Prostate gland (tissue), 2 donors: ENCODE measurements around the gene RPL39L.
"Not testable (repeated sequence)": the region's sequence is repeated elsewhere in the genome, so short reads cannot be mapped to it uniquely, and the experiment has no call there.

Experiments used
- CTCF ChIP-seq, 4 experiments: fragments of 200-600 bp in 2 of 4; fragments of 450-650 bp in 2 of 4; sonication (generic) in 2 of 4; IDR thresholded peaks; 1 replicate in 3 of 4; 2 replicates in 1 of 4; pipeline ENCODE4 v1.5.1; 2016 to 2019; ENCODE audit warnings: antibody characterized with exemption in 4 of 4, mild to moderate bottlenecking in 2 of 4, moderate library complexity in 2 of 4
- POLR2A ChIP-seq: fragments of 450-650 bp; IDR thresholded peaks from one replicate; pipeline ENCODE4 v1.6.1; 2016; ENCODE audit warnings: antibody characterized with exemption, mild to moderate bottlenecking

GRCh38 chr3:187170911-187171310 lies 31.6 kb upstream of the RPL39L start:
- TF ChIP-seq CTCF (IDR thresholded peaks at IDR 0.05); POLR2A: not testable (repeated sequence)
